Hippocampal formation (tissue), 2 donors: ENCODE data around the gene BZW1.

Experiments used
- DNase-seq, 2 donors: peaks; one replicate each; lab custom pipeline; 2025; lab: John Stamatoyannopoulos, UW

BZW1 gene

DNA sequence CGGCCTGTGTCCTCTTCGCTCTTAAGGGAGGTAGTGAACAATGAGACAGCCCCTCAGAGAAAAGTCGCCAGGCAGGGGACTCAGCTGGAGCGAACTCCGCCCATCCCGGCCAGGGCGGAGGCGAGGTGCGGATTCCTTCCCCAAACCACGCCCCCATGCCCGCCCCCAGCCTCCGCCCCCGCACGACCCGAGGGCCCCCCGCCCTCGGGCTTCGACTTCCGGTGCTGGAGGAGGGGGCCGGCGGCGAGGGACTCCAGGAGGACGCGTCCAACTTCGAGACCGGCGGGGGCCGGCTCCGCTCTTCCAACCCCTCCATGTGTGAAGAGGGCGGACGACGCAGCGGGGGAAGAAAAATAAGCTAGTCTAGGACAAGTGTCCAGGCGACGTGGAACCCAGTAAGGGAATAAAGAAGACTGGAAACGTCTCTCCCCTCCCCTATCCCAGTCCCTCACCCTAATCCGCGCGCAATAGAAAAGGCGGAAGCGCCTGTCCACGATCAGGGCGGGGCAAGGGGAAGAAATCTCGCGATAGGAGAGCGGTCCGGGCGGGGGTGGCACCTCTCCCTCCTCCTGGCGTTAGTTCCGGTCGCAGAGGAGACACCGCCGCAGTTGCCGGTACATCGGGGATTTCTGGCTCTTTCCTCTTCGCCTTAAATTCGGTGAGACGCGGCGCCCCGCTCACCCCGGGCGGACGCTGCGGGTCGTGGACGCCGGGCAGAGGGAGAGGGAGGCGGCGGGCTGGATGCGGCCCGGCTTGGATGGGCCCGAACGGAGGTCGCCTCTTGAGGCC, at the start of gene BZW1:
Gene BZW1, plus strand, starts transcription at position 578 of the 789 bp plus-strand sequence. CDS start 1,308 bp downstream, outside the sequence.
- DNase-seq = peak; percentile 96 to 97

DNA sequence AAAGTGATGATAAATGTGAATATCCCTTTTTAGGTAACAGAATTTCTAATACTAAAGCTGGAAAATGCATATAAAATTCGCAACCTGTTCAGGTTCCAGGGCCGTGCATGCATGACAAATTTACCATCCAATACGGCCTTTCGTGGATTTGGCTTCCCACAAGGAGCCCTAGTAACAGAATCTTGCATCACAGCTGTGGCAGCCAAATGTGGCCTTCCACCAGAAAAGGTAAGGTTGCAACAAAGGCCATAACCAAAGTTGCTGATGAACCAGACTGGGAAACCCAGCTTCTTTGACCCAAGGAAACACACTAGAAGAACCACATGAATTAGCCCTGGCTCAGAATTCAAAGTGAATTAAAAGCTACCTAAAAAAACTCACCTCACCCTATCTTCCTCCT, 49.6 kb upstream of the BZW1 start:
- no peak for DNase-seq

DNA sequence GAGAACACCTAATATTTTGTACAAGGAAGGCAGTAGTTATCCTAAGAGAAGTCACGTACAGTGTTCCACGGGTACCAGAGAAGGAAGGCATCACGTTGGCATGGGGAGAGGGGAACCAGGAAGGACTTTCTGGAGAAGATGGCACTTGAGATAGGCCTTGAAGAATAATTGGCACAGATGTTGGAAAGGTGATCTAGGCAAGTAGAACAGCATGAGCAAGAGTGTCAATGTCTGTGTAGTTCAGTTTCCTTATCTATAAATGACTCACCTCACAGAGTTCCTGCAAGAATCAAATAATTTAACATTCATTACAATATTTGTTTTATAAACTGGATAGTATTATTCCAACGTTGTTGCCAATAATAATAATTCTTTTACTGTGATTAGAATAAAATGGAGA, 48.3 kb upstream of the BZW1 start:
- DNase-seq = no peak

DNA sequence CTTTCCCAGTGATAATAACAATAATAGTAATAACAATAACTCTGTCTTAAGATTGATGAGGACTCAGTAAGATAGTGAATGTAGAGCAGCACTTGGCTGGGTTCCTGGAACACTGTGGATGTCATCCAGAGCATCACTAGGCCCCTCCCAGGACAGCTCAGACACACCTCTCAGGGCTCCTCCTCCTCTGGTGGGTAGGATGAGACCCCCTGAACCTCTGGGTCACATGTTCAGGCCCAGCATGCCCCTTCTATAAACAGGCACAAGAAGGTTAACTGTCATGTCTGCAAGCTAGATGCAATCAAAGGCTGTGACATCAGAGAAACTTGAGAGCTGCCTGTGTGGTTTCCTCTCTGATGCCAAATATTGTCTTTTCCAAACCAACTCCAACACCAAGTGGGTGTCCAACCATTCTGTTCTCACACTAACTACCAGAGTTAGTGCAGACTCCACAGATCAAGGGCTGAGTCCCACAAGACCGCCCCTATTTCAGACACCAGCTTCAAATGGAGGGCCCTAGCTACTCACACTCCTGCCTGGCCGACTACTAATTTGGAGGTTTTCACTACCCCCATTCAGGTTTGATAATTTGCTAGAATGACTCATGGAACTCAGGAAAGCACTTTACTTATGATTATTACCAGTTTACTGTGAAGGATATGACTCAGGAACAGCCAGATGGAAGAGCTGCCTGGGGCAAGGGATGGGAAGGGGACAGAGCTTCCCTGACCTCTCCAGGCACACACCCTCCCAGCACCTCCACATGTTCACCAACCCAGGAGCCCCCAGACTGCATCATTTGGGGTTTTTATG, 46.4 kb upstream of the BZW1 start:
- DNase-seq = no peak

GRCh38 chr2:200765995-200766660, 45.6 kb upstream of the BZW1 start:
- no peak for DNase-seq

- no peak for DNase-seq
Observed at GRCh38 chr2:200767111-200767885, 44.4 kb upstream of the BZW1 start.

- no peak for DNase-seq
Observed at GRCh38 chr2:200770847-200771246, 40.9 kb upstream of the BZW1 start.

- no peak for DNase-seq
Observed at GRCh38 chr2:200772620-200773019, 39.1 kb upstream of the BZW1 start.

- no peak for DNase-seq
Observed at GRCh38 chr2:200773083-200773482, 38.6 kb upstream of the BZW1 start.

DNA sequence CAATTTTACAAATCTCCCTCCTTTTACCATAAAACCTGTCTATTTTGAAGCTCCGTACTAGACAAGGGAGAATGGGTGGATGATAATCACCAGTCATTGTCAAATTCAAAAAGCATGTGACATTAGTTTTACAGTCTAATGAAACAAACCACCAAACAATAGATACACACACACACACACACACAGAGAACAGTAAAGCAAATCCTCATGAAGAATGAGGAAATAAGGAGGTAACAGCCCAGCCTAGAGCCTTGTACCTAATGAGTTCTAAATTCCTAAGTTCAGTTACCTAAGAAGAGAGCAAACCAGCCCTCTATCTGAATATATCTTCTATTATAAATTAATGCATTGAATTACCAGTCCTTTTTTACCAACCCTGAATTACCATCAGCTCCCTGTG, 36.8 kb upstream of the BZW1 start:
- no peak for DNase-seq

- no peak for DNase-seq
Observed at GRCh38 chr2:200777275-200777674, 34.4 kb upstream of the BZW1 start.

DNA sequence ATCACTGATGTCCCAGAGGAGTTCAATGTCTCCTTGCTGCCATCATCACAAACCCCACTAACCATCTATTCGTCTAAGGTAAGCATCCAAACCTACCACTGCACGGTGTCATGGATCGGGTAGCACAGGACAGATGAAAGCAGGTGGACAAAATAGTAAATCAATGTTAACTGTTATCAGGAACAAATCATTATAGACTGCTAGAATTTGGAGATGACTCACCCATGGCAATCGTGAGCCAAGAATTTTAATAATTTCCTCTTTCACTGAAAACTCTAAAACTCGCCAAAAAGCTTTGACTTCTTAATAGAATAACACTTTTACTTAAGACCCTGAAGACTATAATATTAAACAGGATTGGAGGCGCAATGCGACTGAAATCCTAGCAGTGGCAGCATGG, 33.7 kb upstream of the BZW1 start:
- no peak for DNase-seq

DNA sequence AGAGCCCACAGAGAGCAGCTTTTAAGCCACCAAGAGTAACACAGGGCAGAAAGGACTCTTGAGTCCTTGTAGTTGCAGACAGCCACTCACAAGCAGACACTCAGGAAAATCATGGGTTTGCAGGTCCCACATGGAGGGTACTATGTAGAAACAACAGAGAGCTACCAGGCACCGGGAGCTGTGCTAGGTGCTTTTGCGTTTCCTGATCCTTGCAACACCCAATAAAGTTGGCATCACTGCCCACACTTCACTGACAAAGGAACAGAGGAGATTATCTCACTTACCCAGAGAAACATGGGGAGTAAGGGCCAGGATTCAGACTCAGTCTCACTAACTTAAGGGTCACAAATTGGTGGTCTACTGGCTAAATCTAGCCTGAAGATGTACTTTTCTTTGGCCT, 32.5 kb upstream of the BZW1 start:
- DNase-seq = no peak

- DNase-seq = no peak
Observed at GRCh38 chr2:200781616-200782015, 30.1 kb upstream of the BZW1 start.

DNA sequence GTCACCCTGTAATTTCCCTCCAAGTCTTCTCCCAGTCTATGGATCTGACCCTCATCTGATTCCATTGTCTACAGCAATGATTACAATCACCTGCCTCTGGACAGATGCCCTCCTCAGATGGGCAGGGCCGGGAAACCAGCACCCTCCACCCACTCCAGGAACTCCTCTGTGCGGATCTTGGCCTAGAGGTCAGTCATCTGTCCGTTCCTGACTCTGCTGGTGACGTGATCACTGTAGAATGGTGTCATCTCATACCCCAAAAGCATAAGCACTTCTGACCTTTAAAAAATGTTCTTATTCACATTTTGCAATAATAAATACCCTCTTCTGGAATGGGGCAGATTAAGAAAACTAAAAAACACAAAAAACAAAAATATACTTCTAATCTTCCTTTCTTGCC, 29.5 kb upstream of the BZW1 start:
- DNase-seq = no peak

DNA sequence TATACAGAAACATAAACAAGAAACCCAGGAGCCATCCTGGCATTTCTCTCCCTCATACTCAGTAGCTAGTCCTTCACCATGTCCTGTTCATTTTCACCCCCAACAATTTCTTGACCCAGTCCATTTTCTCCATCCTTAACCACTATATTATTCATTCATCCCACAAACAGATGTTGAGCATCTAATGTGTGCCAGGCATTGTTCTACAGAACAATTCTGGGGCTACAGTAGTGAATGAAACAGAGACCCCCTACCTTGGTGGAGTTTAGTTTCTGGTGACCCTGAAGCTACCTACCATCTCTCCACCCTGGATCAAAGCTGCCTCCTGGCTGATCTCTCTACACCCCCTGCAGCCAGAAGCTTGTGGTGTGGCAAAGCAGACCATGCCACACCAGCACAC, 27.5 kb upstream of the BZW1 start:
- no peak for DNase-seq

DNA sequence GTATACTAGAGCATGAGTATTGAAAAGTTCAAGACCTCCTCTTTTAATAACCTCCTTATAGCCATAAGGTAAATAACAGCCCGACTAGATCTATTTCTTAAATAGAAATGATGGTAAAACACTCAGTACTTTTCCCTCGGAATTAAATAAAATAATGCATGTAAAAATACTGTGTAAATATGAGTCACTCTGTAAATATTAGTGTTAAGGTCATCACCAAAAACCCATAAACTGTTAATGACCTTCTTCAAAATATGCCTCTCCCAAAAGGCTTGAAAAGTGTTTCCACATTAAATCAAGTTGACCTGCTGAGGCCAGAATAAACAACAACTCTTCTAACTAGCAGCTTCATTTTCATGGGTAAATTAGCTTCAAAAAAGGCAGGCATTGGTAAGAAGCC, 25.3 kb upstream of the BZW1 start:
- DNase-seq = no peak

DNA sequence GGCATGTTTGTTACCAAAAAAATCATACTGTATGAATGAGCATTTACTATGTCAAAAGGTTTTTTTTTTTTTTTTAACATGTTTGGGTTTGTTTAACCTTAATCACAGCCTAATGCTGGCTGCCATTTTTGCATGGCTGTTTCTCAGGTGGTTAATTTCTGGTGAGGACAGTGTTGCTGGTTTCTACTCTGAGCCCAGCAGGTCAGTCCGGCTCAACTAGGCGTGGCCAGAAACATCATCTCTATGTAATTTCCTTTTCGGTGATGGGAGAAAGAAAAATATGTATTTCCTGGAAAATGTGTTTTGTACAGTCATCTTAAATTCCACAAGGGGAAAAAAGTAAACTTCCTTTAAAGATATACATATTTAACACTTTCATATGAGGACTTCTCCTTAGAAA, 24.9 kb upstream of the BZW1 start:
- no peak for DNase-seq

DNA sequence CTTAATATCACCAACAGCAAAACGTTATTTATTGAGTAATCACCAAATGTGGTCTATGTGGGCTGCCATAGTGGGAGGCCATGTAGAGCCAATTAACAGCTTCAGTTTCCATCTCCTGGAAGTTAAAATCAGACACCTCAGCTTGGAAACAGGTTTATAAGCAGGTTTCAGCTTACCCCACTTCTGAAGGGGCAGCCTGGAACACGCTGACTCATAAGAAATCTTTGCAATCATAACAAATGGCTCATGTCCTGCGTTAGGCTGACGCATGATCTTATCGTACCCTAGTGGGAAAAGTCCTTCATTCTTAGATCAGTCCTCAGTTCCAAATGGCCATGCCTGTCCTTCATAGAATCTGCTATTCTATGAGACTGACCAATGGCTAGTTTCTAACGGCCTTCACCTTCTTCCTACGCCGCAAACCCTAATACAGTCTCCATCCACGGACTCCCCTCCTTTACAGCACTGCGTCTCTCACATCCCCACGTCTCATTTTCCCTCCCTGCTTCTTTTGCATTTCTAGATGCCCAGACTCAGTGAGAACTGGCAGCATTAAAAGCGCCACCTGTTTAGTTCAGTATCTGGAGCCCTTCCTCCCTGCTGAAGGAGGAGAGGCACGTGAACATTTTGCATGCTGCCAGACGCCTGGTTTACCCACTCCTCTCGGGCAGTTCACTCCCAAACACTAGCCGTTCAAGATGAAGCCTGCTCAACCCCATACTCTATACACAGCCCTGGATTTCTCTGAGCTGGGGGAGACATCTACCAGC, 24.2 kb upstream of the BZW1 start:
- no peak for DNase-seq

GRCh38 chr2:200788121-200788718, 23.5 kb upstream of the BZW1 start:
- DNase-seq = no peak

DNA sequence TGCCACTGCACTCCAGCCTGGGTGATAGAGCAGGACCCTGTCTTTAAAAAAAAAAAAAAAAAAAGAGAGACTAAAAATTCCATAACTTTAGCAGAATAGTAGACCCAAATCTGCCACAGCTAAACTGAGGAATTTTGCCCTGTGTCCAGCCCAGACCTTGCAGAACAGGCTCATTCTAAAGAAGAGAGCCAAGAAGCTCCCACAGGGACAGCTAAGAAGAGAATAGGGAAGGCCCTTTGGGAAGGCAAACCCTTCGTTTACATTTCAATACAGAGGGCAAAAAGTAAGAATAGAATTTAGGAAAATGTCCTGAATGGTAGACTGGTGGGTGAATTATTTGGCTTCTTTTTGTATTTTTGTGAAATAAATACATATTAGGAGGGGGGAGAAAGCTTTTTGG, 21.5 kb upstream of the BZW1 start:
- no peak for DNase-seq
